ENCODE measurements around the gene C11orf21. TPM values are rescaled to one million over a fixed set of nuclear protein-coding genes. Genes with fewer than 3 reads are reported as not detected.

C11orf21 gene
- total RNA-seq, 1 donor from 2014 or later = 8.1 TPM

DNA sequence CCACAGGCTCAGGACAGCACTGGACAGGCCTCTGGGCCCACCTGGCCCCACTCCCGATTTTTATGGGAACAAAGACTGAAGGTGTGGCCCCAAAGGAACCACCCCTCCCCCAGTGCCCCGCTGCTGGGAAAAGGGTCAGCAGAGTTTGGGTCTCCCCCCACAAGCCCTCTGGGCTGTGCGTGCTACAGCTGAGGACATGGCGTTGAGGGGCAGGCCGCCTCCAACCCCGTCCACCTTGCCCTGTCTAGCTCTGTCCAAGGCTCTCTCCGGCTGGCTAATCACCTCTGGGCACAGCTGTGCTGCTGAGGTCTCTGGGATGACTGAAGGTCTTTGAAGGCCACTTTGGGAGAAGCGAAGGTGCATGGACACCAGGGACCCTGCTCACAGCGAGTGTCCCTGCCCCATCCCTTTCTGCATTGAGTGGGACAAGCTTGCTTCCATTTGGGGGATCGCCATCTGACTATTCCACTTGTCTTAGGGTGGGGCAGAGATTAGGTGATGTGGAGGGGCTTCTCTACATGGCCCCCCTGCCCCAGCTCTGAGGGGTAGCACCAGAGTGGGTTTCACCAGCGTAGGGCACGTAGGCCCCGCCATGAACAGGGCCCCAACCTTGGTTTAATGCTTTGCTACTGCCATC, 37.9 kb downstream of the C11orf21 start:
- Histone ChIP-seq H3K27me3 (no peaks in the 10 kb centered on the region), H3K36me3 (no peaks in the 10 kb centered on the region), H3K4me3 (no peak overlapping the region), H3K27ac (no peak overlapping the region), H3K9me3 (no peaks in the 10 kb centered on the region), H3K4me1 (no peaks in the 10 kb centered on the region)
- no peak for DNase-seq (ENCODE audit: extremely low spot score in 2 of 2)
- TF ChIP-seq, protein P1, sequence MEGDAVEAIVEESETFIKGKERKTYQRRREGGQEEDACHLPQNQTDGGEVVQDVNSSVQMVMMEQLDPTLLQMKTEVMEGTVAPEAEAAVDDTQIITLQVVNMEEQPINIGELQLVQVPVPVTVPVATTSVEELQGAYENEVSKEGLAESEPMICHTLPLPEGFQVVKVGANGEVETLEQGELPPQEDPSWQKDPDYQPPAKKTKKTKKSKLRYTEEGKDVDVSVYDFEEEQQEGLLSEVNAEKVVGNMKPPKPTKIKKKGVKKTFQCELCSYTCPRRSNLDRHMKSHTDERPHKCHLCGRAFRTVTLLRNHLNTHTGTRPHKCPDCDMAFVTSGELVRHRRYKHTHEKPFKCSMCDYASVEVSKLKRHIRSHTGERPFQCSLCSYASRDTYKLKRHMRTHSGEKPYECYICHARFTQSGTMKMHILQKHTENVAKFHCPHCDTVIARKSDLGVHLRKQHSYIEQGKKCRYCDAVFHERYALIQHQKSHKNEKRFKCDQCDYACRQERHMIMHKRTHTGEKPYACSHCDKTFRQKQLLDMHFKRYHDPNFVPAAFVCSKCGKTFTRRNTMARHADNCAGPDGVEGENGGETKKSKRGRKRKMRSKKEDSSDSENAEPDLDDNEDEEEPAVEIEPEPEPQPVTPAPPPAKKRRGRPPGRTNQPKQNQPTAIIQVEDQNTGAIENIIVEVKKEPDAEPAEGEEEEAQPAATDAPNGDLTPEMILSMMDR (IDR thresholded peaks at IDR 0.05) = no peak
- TF ChIP-seq POLR2A (IDR thresholded peaks at IDR 0.05) (no peak), POLR2AphosphoS5 (IDR thresholded peaks at IDR 0.05; ENCODE audit: insufficient read depth in 1 of 2, low read depth in 1 of 2) (no peak)
- intact Hi-C loops (cut with DNase I) = no loop called here

DNA sequence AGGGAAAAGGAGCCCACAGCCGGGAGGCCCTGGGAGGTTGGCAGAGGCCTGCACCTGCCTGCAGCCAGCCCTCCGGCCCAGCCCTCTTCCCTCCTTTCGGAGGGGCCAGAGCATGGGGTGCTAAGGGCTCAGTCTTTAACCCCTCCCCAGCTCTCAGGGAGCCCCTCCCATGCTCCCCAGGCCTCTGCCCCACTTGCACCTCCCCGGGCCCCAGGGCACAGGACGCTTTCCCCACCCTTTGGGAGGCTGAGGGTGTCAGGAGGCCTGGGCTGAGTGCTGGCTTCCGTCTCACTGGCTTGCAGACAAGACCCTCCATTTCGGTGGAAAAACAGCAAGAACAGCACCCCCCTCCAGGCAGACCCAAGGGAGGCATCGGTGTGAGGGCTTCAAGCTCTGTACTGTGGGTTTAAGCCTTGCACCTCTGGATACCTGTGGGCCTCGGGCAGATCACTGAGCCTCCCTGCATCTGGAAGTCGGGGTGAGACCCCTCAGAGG, 38.6 kb downstream of the C11orf21 start:
- Histone ChIP-seq H3K4me3 (no peak overlapping the region), H3K9me3 (no peaks in the 10 kb centered on the region), H3K36me3 (no peaks in the 10 kb centered on the region), H3K27ac (no peak overlapping the region), H3K4me1 (no peaks in the 10 kb centered on the region), H3K27me3 (no peaks in the 10 kb centered on the region)
- DNase-seq (ENCODE audit: extremely low spot score in 2 of 2) = no peak
- TF ChIP-seq POLR2A (IDR thresholded peaks at IDR 0.05) (no peak), POLR2AphosphoS5 (IDR thresholded peaks at IDR 0.05; ENCODE audit: insufficient read depth in 1 of 2, low read depth in 1 of 2) (no peak)
- TF ChIP-seq, protein P1 (IDR thresholded peaks at IDR 0.05) = no peak
- intact Hi-C loops (cut with DNase I) = no loop called here

DNA sequence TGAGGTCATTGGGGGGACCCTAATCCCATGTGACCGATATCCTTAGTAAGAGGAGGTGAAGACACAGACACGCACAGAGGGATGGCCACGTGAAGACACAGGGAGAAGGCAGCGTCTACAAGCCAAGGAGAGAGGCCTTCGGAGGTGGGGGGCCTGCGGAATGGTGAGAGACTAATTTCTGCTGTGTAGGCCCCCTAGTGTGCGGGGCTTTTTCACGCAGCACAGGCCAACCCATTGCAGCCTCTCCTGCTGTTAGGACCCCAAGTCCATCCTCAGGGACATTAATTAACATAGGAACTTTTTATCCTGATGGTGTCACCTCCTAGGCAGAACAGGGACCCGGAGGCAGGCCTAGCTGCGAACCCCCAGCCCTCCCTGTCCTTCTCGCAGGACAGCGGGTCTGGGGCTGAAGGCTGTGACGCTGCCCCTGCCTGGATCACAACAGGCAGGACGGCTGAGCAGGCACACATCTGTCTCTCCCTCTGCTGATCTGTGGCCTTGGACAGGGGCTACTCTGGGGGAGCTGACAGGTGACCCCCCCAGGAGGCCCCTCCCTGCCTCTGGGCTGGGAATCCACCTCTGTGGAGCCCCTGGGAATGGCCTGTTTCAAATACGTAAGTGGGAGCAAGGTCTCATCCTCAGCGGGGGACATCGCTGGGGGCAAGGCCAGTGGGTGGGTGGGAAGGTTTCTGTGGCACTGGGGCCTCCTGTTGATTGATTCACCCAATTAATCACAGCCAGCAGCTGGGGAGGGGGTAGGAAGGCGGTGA, 39.2 kb downstream of the C11orf21 start:
- Histone ChIP-seq H3K27me3 (no peaks in the 10 kb centered on the region), H3K27ac (no peak overlapping the region), H3K4me1 (no peaks in the 10 kb centered on the region), H3K9me3 (no peaks in the 10 kb centered on the region), H3K4me3 (no peak overlapping the region), H3K36me3 (no peaks in the 10 kb centered on the region)
- DNase-seq (ENCODE audit: extremely low spot score in 2 of 2) = peak in 1 of 2 donors; percentile 90
- intact Hi-C loops (cut with DNase I) = no loop called here
- TF ChIP-seq POLR2A (IDR thresholded peaks at IDR 0.05) (no peak), POLR2AphosphoS5 (IDR thresholded peaks at IDR 0.05; ENCODE audit: insufficient read depth in 1 of 2, low read depth in 1 of 2) (no peak)
- TF ChIP-seq, protein P1 (IDR thresholded peaks at IDR 0.05) = no peak

DNA sequence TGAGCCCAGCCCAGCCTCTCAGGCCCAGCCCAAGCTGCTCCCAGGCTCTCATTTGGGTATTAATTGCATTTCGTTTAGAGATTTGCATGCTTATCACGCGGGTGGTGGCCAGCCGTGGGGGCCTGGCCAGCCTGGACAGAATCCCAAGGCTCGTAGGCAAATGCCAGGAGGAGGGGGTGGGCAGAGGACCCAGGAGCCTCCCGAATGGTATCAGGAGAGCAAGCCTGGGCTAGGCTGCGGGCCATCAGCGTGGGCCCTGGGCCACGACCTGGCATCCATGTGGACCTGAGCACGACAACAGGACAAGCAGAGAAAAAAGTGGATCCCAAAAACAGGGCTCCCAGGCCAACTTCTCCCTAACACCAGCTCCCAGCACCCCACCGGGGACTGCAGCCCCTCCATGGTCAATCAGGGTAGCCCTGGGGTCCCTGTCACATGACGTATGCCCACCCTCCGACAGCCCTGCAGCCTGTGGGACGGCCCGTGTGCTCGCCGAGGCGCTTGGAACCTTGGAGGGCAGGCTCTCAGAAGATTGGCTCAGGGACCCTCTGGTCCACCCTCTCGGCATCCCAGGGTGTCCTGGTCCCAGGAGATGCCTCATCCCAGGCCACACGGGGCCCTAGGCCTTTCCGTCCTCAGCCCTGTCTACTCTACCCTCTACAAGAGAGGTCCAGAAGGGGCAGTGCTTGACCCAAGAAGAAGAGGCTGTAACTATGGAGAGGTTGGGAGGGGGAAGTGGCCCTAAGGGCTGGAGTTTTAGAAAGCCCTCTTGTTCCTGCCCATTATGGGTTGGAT, 40.1 kb downstream of the C11orf21 start:
- no peak for DNase-seq (ENCODE audit: extremely low spot score in 2 of 2)
- TF ChIP-seq, protein P1 (IDR thresholded peaks at IDR 0.05) = no peak
- TF ChIP-seq POLR2A (IDR thresholded peaks at IDR 0.05) (no peak), POLR2AphosphoS5 (IDR thresholded peaks at IDR 0.05; ENCODE audit: insufficient read depth in 1 of 2, low read depth in 1 of 2) (no peak)
- Histone ChIP-seq H3K27me3 (no peaks in the 10 kb centered on the region), H3K4me3 (no peak overlapping the region), H3K36me3 (no peaks in the 10 kb centered on the region), H3K9me3 (no peaks in the 10 kb centered on the region), H3K4me1 (no peaks in the 10 kb centered on the region), H3K27ac (no peak overlapping the region)
- intact Hi-C loops (cut with DNase I) = no loop called here

Measured in vagina (tissue), 2 donors.